ENCODE results near the gene MAS1.

- no peak for TF ChIP-seq EP300 (IDR thresholded peaks at IDR 0.05)
- TF ChIP-seq POLR2A (IDR thresholded peaks at IDR 0.05) = no peak
- no peak for TF ChIP-seq CTCF (IDR thresholded peaks at IDR 0.05)
Observed at GRCh38 chr6:159871906-159872305, 18.9 kb upstream of the MAS1 start.
